ENCODE measurements around the gene SPOCK1. TPM values are rescaled to one million over a fixed set of nuclear protein-coding genes. Genes with fewer than 3 reads are reported as not detected.

SPOCK1 gene
- total RNA-seq, 1 donor: 0.42 TPM

DNA sequence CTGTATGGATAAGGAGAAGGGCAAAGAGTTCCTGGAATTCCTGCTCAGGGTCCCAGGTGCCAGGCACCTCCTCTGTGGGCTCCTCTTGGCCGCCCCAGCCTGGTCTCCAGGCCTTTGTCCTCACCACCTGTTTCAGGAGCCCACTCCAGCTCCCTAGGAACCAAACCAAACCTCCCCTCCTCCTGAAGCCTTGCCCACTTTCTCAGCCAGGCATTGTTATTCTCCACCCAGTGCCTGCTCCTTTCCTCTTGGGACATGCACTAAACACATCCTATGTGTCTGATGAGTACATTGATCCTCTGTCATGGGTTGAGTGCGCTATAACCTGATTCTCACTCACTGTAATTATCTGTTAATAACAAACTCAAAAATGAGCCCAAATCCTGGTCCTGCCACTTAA lies 189.8 kb downstream of the SPOCK1 start:
- Histone ChIP-seq H3K27me3 (ENCODE audit: insufficient read depth, low read length) (no peaks in the 10 kb centered on the region), H3K4me3 (ENCODE audit: low read length) (no peak overlapping the region), H3K4me1 (ENCODE audit: insufficient read depth, low read length) (no peaks in the 10 kb centered on the region), H3K9me3 (ENCODE audit: low read depth, low read length) (no peaks in the 10 kb centered on the region)

DNA sequence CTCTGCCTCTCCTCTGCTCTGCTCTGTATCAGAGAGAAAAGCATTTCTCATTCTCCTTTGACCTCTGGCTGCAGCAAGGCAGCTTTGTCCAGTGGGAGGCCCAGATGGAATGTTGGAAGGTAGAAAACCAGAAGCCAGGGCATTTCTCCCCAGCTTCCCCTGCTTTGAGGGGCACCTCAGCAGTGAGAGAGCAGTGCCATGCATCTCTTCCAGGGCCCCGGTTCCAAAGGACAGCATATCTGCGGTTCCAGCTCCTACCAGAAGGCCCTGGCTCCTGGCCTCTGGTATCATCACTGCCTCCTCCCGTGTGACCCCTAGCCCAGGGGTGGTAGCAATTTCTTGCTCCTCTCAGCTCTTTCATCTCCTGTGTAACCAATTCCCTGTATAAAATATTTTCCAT lies 190.8 kb downstream of the SPOCK1 start:
- H3K27me3 ChIP-seq (ENCODE audit: insufficient read depth, low read length): no peaks in the 10 kb centered on the region
- no peaks in the 10 kb centered on the region for H3K4me1 ChIP-seq (ENCODE audit: insufficient read depth, low read length)
- H3K4me3 ChIP-seq (ENCODE audit: low read length): no peak overlapping the region
- H3K9me3 ChIP-seq (ENCODE audit: low read depth, low read length): no peaks in the 10 kb centered on the region

DNA sequence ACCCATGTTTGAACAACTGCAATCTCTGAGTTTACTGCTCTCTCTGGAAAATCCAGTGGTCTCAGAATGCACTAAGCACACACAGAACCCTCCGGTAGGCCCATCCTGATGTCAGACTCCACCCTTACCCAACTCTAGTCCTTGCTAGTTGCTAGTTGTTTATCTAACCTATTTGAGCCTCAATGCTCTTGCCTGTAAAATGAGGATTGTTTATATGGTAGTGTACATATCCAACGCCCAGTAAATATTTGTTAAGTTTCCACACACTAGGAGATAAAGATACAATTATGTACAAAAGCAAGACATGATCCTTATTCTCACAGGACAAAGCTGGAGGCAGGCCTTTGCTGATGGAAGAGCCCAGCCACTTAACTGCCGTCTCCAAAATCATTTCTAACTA lies 192.2 kb downstream of the SPOCK1 start:
- no peak overlapping the region for H3K4me3 ChIP-seq (ENCODE audit: low read length)
- no peaks in the 10 kb centered on the region for H3K27me3 ChIP-seq (ENCODE audit: insufficient read depth, low read length)
- H3K9me3 ChIP-seq (ENCODE audit: low read depth, low read length): no peaks in the 10 kb centered on the region
- H3K4me1 ChIP-seq (ENCODE audit: insufficient read depth, low read length): no peaks in the 10 kb centered on the region

DNA sequence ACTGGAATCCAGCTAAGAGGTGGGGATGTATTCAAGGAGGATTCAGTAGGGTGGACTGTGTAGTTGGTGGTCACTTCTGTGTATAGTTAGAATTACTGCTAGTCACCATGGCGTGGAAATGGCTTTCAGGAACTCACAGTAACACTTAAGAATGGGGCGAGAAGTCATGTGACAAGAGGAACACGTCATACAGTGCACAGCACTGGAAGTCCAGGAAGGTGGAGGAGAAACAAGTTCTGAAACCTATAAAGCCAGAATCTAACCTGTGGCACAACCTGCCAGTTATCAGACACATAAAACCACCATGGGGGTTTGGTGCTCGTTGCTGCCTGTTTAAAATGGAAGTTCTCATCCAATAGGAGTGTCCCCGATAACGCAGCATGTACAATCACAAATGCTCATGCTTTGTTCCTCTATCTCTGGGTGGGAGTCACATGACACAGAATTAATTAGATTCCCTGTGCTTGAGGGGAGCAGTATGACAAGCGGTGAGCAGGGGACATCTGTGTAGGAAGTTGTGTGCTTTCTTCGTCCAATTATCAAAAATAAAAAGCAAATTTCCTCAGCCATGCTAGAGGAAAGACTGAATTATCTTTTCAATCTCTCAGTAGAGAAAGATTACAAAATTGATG lies 193.0 kb downstream of the SPOCK1 start:
- H3K27me3 ChIP-seq (ENCODE audit: insufficient read depth, low read length): no peaks in the 10 kb centered on the region
- no peak overlapping the region for H3K4me3 ChIP-seq (ENCODE audit: low read length)
- no peaks in the 10 kb centered on the region for H3K9me3 ChIP-seq (ENCODE audit: low read depth, low read length)
- no peaks in the 10 kb centered on the region for H3K4me1 ChIP-seq (ENCODE audit: insufficient read depth, low read length)

DNA sequence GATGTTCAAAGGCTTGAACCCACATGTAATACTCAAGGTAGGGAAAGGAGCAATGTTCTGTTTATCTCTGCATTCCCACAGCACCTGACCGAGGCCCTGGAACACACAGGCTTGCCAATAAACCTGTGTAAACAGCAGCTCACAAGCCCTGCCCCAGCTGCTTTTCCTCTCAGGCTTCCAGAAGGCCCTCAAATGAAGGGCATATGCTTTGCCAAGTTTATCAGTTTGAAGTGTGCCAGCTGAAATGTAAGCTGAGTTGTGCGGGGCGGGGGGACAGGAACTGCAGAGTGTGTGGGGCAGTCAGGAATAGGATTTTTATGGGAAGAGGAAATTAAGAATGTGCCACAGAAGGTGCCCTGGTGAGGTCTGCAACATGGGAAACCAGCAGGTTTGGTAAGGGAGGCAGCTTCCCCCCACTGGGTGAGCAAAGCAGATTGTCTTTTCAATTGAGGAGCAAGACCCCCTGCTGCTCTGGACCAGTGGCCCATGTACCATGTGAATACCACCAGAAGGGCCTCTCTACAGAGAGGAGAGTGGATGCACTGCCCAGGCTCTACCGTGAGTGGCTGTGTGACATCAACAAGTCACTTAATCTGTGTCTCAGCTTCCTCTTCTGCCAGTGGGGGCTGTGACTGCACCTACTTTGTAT lies 194.8 kb downstream of the SPOCK1 start:
- Histone ChIP-seq H3K4me3 (ENCODE audit: low read length) (no peak overlapping the region), H3K9me3 (ENCODE audit: low read depth, low read length) (no peaks in the 10 kb centered on the region), H3K4me1 (ENCODE audit: insufficient read depth, low read length) (no peaks in the 10 kb centered on the region), H3K27me3 (ENCODE audit: insufficient read depth, low read length) (no peaks in the 10 kb centered on the region)

DNA sequence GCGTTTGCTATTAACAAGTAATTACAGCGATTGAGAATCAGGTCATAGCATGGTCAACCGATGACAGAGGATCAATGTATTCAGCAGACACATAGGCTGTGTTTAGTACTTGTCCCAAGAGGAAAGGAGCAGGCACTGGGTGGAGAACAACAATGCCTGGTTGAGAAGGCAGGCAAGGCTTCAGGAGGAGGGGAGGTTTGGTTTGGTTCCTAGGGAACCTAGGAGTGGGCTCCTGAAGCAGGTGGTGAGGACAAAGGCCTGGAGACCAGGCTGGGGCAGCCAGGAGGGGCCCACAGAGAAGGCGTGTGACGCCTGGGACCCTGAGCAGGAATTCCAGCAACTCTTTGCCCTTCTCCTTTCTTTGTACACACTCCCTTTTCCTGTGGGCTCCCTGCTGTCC lies 195.6 kb downstream of the SPOCK1 start:
- no peaks in the 10 kb centered on the region for H3K27me3 ChIP-seq (ENCODE audit: insufficient read depth, low read length)
- no peaks in the 10 kb centered on the region for H3K9me3 ChIP-seq (ENCODE audit: low read depth, low read length)
- H3K4me3 ChIP-seq (ENCODE audit: low read length): no peak overlapping the region

DNA sequence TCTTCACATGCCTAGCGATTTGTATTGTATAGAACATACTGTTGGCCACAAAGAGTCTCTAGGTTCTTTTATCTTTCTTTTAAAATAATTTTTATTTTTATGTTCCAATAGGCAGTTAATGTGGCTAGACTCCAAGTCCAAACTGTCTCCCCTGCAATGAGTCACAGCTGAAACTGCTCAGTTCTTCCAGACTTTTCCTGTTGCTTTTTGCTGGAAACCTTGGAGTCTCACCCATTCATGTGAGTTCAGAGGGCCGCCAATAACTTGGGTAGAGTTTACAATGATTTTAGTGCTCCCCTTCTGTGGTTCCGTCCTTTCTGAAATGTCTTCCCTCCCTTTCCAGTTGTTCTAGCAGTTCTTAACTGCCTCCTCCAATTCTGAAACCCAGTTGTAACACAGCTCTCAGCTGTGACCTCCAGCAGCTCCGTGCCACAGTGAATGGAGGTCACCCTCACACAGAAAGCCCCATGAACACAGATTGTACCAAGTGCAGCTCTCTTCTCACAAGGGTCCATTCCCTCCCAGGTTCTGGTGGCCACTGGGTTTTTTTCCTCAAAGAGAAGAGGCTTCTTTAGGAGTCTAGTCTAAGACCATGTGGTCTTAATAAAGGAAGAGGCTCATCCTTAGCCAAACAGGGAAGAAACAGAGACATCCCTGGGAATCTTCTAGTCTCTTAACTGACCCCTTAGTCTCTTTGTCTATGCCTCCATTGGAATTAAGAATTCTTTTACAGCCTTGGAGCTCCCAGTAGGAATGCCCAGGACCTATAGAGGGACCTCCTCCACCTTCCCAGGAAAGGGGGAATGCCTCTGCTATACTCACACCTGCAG lies 198.5 kb downstream of the SPOCK1 start:
- H3K27me3 ChIP-seq (ENCODE audit: insufficient read depth, low read length): no peaks in the 10 kb centered on the region
- no peak overlapping the region for H3K4me3 ChIP-seq (ENCODE audit: low read length)
- no peaks in the 10 kb centered on the region for H3K4me1 ChIP-seq (ENCODE audit: insufficient read depth, low read length)
- no peaks in the 10 kb centered on the region for H3K9me3 ChIP-seq (ENCODE audit: low read depth, low read length)

More for the DNA sequence above, 195.6 kb downstream of the SPOCK1 start:
- no peaks in the 10 kb centered on the region for H3K4me1 ChIP-seq (ENCODE audit: insufficient read depth, low read length)

DNA sequence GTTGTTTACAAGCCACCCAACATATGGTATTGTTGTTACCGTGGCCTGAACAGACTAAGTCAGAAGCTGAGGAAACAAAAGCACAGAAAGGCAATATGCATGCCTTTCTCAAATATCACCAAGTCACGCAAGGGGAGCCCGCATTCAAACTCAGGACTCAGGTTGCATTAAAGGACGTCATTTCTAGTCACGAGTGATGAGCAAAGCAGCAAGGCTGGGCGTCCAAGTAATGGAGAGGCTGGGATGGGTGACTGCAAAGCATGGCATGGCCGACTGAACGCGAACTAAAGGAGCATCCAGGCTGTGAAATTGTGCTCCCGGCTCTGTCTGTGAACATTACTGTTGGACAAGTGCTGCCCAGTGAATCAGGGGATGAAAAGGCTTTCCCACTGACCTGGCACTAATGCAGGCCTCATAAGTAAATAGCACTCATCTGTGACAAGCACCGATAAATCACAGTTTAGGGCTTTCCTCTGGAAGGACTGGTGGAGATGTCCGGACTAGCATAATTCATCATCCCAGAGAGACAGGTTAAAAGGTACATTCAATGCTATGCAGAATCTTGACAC lies 202.8 kb downstream of the SPOCK1 start:
- no peaks in the 10 kb centered on the region for H3K27me3 ChIP-seq (ENCODE audit: insufficient read depth, low read length)
- H3K9me3 ChIP-seq (ENCODE audit: low read depth, low read length): no peaks in the 10 kb centered on the region

DNA sequence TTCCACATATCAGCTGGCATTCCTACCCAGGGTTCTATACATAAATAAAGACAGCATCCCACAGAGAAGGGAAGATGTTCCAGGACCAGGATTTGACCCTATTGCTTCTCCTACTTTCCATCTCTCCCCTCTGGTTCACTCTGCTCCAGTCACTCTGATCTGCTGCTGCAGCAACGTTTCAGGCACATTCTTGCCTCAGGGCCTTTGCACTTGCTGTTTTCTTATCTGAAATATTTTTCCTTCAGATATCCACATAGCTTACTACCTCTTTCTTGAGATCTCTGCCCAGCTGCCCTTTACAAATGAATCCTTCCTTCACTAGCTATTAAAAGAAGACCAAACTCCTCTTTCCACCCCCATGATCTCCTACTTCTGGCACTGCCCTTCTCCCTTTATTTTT lies 204.5 kb downstream of the SPOCK1 start:
- H3K4me3 ChIP-seq (ENCODE audit: low read length): no peak overlapping the region
- no peaks in the 10 kb centered on the region for H3K9me3 ChIP-seq (ENCODE audit: low read depth, low read length)
- H3K27me3 ChIP-seq (ENCODE audit: insufficient read depth, low read length): no peaks in the 10 kb centered on the region
- no peaks in the 10 kb centered on the region for H3K4me1 ChIP-seq (ENCODE audit: insufficient read depth, low read length)

More for the DNA sequence above, 202.8 kb downstream of the SPOCK1 start:
- H3K4me3 ChIP-seq (ENCODE audit: low read length): no peak overlapping the region
- H3K4me1 ChIP-seq (ENCODE audit: insufficient read depth, low read length): no peaks in the 10 kb centered on the region

DNA sequence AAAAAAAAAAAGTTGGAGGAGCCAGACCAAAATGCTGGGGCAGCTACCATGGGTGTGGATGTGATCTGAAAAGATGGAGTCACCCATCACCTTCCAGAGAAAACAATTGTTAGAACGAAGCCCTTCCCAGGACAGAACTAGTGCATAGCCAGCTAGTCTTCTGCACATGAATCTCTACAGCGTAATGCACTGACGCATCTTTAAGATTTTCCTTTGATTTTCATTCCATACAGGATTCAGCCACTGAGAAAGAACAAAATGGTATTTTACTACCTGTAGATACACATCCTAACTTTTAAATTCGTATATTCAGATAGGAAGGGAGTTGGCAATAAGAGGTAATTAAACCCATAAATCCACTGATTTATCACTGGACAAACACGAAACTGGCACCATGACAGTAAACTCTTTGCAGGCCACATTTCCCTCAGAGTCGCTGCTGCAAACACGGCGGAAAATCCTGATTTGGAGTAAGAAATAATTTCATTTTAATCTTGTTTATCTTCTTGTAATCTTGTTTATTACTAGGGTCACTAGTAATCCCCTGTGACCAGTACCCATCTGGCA lies 206.6 kb downstream of the SPOCK1 start:
- Histone ChIP-seq H3K4me3 (ENCODE audit: low read length) (no peak overlapping the region), H3K4me1 (ENCODE audit: insufficient read depth, low read length) (no peaks in the 10 kb centered on the region), H3K27me3 (ENCODE audit: insufficient read depth, low read length) (no peaks in the 10 kb centered on the region), H3K9me3 (ENCODE audit: low read depth, low read length) (no peaks in the 10 kb centered on the region)

DNA sequence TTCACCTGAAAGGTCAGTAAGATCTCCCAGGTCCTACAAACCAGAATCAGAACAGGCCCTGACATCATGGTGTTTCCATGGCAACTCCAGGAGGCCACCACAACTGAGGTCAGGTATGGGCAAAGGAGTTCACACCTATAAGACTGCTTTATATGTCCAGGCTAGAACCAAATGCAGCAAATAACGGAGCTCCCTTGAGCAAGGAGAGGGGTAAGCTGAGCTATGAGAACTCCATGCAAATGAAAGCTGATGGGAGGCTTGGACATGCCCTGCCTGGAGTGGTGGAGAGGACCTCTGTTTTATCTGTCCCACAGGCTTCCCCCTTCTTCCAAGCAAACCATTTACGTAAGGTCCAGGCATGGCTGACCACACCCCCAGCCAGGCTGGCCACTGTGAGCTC lies 207.7 kb downstream of the SPOCK1 start:
- Histone ChIP-seq H3K27me3 (ENCODE audit: insufficient read depth, low read length) (no peaks in the 10 kb centered on the region), H3K9me3 (ENCODE audit: low read depth, low read length) (no peaks in the 10 kb centered on the region), H3K4me1 (ENCODE audit: insufficient read depth, low read length) (no peaks in the 10 kb centered on the region), H3K4me3 (ENCODE audit: low read length) (no peak overlapping the region)

DNA sequence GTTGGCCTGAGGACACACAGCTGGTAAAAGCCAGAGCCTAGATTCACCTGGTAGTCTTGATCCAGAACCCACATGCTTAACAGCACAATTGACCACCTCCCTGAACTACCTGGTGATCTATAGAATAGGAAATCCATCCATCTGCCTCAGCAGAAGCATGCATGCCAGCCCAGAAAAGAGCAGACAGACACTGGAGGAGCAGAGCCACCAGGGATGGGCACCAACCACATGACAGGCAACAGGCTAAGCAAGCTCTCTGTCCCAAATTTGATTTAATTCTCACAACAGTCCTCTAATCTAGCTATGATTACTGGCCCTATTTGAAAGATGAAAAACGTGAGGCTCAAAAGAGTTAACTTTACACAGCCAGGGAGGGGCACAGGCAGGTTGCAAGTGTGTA lies 208.1 kb downstream of the SPOCK1 start:
- H3K27me3 ChIP-seq (ENCODE audit: insufficient read depth, low read length): no peaks in the 10 kb centered on the region
- no peaks in the 10 kb centered on the region for H3K9me3 ChIP-seq (ENCODE audit: low read depth, low read length)
- no peak overlapping the region for H3K4me3 ChIP-seq (ENCODE audit: low read length)
- H3K4me1 ChIP-seq (ENCODE audit: insufficient read depth, low read length): no peaks in the 10 kb centered on the region

DNA sequence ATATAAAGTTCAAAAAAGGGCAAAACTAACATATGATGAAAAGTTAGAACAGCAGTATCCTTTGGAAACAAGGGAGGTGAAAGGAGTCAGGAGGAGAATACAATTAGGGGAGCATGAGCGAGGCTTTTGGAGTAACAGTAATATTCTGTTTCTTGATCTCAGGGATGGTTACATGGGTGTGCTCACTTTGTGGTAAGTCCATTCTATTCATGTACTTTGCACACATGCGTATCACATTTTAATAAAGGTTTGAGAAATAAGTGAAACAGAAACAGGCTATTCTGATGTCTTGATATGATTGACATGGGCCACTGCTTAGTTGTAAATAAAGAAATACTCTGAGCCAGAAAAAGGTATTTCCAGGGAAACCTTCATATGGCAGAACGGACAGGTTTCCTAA lies 208.8 kb downstream of the SPOCK1 start:
- Histone ChIP-seq H3K4me1 (ENCODE audit: insufficient read depth, low read length) (no peaks in the 10 kb centered on the region), H3K27me3 (ENCODE audit: insufficient read depth, low read length) (no peaks in the 10 kb centered on the region), H3K9me3 (ENCODE audit: low read depth, low read length) (no peaks in the 10 kb centered on the region)

DNA sequence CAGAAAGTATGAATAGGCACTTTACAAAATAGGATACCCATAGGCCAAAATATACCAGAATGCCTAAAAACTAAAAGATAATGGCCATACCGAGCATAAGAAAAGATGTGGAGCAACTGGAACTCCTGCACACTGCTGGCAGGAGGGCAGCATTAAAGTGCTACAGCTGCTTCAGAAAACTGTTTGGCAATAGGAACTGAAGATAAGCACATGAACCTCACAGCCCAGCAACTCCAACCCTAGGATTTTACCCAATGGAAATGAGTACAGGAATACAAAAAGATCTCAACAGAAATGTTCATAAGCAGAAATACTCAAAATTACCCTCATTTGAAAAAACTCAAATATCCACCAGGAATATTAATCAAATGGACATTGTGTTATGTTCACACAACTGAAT lies 209.3 kb downstream of the SPOCK1 start:
- Histone ChIP-seq H3K27me3 (ENCODE audit: insufficient read depth, low read length) (no peaks in the 10 kb centered on the region), H3K4me1 (ENCODE audit: insufficient read depth, low read length) (no peaks in the 10 kb centered on the region), H3K4me3 (ENCODE audit: low read length) (no peak overlapping the region), H3K9me3 (ENCODE audit: low read depth, low read length) (no peaks in the 10 kb centered on the region)

More for the DNA sequence above, 208.8 kb downstream of the SPOCK1 start:
- no peak overlapping the region for H3K4me3 ChIP-seq (ENCODE audit: low read length)

DNA sequence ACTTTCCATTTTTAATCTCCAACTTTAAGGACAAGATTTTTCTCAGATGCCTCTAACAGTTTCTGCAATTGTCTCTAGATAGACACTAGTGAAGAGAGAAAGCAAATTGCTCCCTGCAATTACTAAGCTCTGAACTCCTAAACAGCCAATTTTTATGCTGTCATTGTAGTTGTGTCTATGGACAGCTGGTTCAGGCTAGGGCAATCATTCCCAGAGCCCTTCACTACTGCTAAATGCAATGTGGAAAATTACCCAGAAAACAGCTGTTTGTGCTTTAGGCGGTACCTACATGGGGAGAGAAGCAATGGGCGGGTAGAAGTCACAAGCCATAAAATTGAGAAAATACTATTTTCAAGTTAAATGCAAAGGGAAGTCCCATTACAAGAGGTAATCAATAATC lies 211.6 kb downstream of the SPOCK1 start:
- no peaks in the 10 kb centered on the region for H3K27me3 ChIP-seq (ENCODE audit: insufficient read depth, low read length)

More for the DNA sequence above, 211.6 kb downstream of the SPOCK1 start:
- Histone ChIP-seq H3K4me3 (ENCODE audit: low read length) (no peak overlapping the region), H3K4me1 (ENCODE audit: insufficient read depth, low read length) (no peaks in the 10 kb centered on the region), H3K9me3 (ENCODE audit: low read depth, low read length) (no peaks in the 10 kb centered on the region)
